ENCODE data around the gene NCKIPSD.
"Not testable (repeated sequence)": the region's sequence is repeated elsewhere in the genome, so short reads cannot be mapped to it uniquely, and the experiment has no call there.

Gene NCKIPSD

GRCh38 chr3:48685603-48686511 is at the start of gene NCKIPSD:
Gene NCKIPSD, minus strand, starts transcription at chr3:48685915. Its CDS starts 108 bp downstream, at chr3:48685807.
- in situ Hi-C loops (cut with MboI; ENCODE audit: low sequenced_read_pairs, unreplicated experiment) = no loop called here
- DNase-seq (ENCODE audit: low spot score) = peak; percentile 99
- peak; percentile 94 for TF ChIP-seq CTCF (IDR thresholded peaks at IDR 0.05; ENCODE audit: borderline replicate concordance, control extremely low read depth, extremely low read depth, insufficient read depth, missing control alignments)

- in situ Hi-C loops (cut with MboI; ENCODE audit: low sequenced_read_pairs, unreplicated experiment) = not testable (repeated sequence)
Measured at GRCh38 chr3:48735075-48735767, 49.5 kb upstream of the NCKIPSD start.

GRCh38 chr3:48734541-48734940 is 48.8 kb upstream of the NCKIPSD start:
- DNase-seq (ENCODE audit: low spot score); in situ Hi-C loops (cut with MboI; ENCODE audit: low sequenced_read_pairs, unreplicated experiment): not testable (repeated sequence)

More at GRCh38 chr3:48735075-48735767, 49.5 kb upstream of the NCKIPSD start:
- not testable (repeated sequence) for DNase-seq (ENCODE audit: low spot score)

- in situ Hi-C loops (cut with MboI; ENCODE audit: low sequenced_read_pairs, unreplicated experiment) = not testable (repeated sequence)
Measured at GRCh38 chr3:48733752-48734518, 48.2 kb upstream of the NCKIPSD start.

GRCh38 chr3:48727511-48727910 is 41.8 kb upstream of the NCKIPSD start:
- in situ Hi-C loops (cut with MboI; ENCODE audit: low sequenced_read_pairs, unreplicated experiment) = no loop called here
- TF ChIP-seq CTCF (IDR thresholded peaks at IDR 0.05; ENCODE audit: borderline replicate concordance, control extremely low read depth, extremely low read depth, insufficient read depth, missing control alignments) = no peak
- no peak for DNase-seq (ENCODE audit: low spot score)

More at GRCh38 chr3:48733752-48734518, 48.2 kb upstream of the NCKIPSD start:
- DNase-seq (ENCODE audit: low spot score) = not testable (repeated sequence)

- DNase-seq (ENCODE audit: low spot score); in situ Hi-C loops (cut with MboI; ENCODE audit: low sequenced_read_pairs, unreplicated experiment): not testable (repeated sequence)
Measured at GRCh38 chr3:48725185-48725855, 39.6 kb upstream of the NCKIPSD start.

GRCh38 chr3:48723725-48724124 is 38.0 kb upstream of the NCKIPSD start:
- no peak for TF ChIP-seq CTCF (IDR thresholded peaks at IDR 0.05; ENCODE audit: borderline replicate concordance, control extremely low read depth, extremely low read depth, insufficient read depth, missing control alignments)
- in situ Hi-C loops (cut with MboI; ENCODE audit: low sequenced_read_pairs, unreplicated experiment) = no loop called here

GRCh38 chr3:48723293-48723692 is 37.6 kb upstream of the NCKIPSD start:
- in situ Hi-C loops (cut with MboI; ENCODE audit: low sequenced_read_pairs, unreplicated experiment); DNase-seq (ENCODE audit: low spot score): not testable (repeated sequence)

More at GRCh38 chr3:48723725-48724124, 38.0 kb upstream of the NCKIPSD start:
- DNase-seq (ENCODE audit: low spot score) = no peak
